ENCODE measurements around the gene CEP135. TPM values are rescaled to one million over a fixed set of nuclear protein-coding genes. Genes with fewer than 3 reads are reported as not detected.

The CEP135 gene
- total RNA-seq, 1 experiment from 2014 or later = 10.9 TPM

GRCh38 chr4:56042225-56042624 lies 93.5 kb downstream of the CEP135 start:
- Histone ChIP-seq H3K4me2 (ENCODE audit: low read length) (no peak overlapping the region), H3K36me3 (ENCODE audit: control insufficient read depth in 1 of 2, insufficient read depth in 2 of 2, low read length in 2 of 2) (no peaks in the 10 kb centered on the region), H3K4me1 (ENCODE audit: control insufficient read depth in 1 of 2, insufficient read depth in 2 of 2, low read length in 2 of 2) (no peaks in the 10 kb centered on the region; a peak in 1 of 4 replicates), H3K79me2 (ENCODE audit: insufficient read depth, low read length) (no peaks in the 10 kb centered on the region), H3K9me3 (ENCODE audit: control insufficient read depth in 1 of 2, insufficient read depth in 1 of 2, low read depth in 1 of 2, low read length in 2 of 2) (no peaks in the 10 kb centered on the region), H2AFZ (ENCODE audit: low read depth, low read length, poor library complexity, severe bottlenecking) (no peak overlapping the region), H4K20me1 (ENCODE audit: insufficient read depth) (no peaks in the 10 kb centered on the region), H3K27ac (ENCODE audit: low read depth, low read length) (no peak overlapping the region), H3K27me3 (ENCODE audit: insufficient read depth, low read length) (no peaks in the 10 kb centered on the region; the same call in 1 of the 2 replicates), H3K9me2 (ENCODE audit: insufficient read depth) (no peaks in the 10 kb centered on the region), H3K4me3 (replicated peaks in 1 of 2; ENCODE audit: low read depth in 1 of 2, low read length in 2 of 2) (no peak overlapping the region), H3K9ac (ENCODE audit: low read length) (no peak overlapping the region)
- ChIA-PET RAD21 (ENCODE audit: low non-redundant PET in 1 of 2, low total read pairs in 2 of 2, uncharacterized antibody in 2 of 2, unreplicated experiment in 2 of 2) (no interaction called here), POLR2A (no interaction called here), CTCF (no interaction called here)
- intact Hi-C loops (cut with micrococcal nuclease) = no loop called here
- no peak for DNase-seq (ENCODE audit: low read depth, low spot score)
- no TSS peak for BruUV-seq (replicated peaks)
- no peak for ATAC-seq
- no peak for TF ChIP-seq CBX3 (IDR thresholded peaks at IDR 0.05; ENCODE audit: low read depth)
- no peak for TF ChIP-seq REST (IDR thresholded peaks at IDR 0.05; ENCODE audit: low read depth)

- ATAC-seq = no peak
- BruUV-seq (replicated peaks) = no TSS peak
Observed at GRCh38 chr4:56048383-56048701, 99.6 kb downstream of the CEP135 start.

More at GRCh38 chr4:56048383-56048701, 99.6 kb downstream of the CEP135 start:
- Histone ChIP-seq H3K4me3 (replicated peaks in 1 of 2; ENCODE audit: low read depth in 1 of 2, low read length in 2 of 2) (peak overlapping the region; percentile 67 to 77), H3K9me2 (ENCODE audit: insufficient read depth) (no peaks in the 10 kb centered on the region), H4K20me1 (ENCODE audit: insufficient read depth) (0 out of 2 replicates have a peak, but pooled peaks cover 3% of the 10 kb centered on the region), H3K27me3 (ENCODE audit: insufficient read depth, low read length) (no peaks in the 10 kb centered on the region), H3K4me1 (ENCODE audit: control insufficient read depth in 1 of 2, insufficient read depth in 2 of 2, low read length in 2 of 2) (peaks cover 7 to 16% of the 10 kb centered on the region in 2 experiments; a peak in 3 of 4 replicates), H3K27ac (ENCODE audit: low read depth, low read length) (peak overlapping the region; percentile 88), H3K4me2 (ENCODE audit: low read length) (peak overlapping the region; percentile 97), H3K36me3 (ENCODE audit: control insufficient read depth in 1 of 2, insufficient read depth in 2 of 2, low read length in 2 of 2) (no peaks in the 10 kb centered on the region), H3K9ac (ENCODE audit: low read length) (peak overlapping the region; percentile 74), H3K79me2 (ENCODE audit: insufficient read depth, low read length) (peaks cover 23% of the 10 kb centered on the region), H3K9me3 (ENCODE audit: control insufficient read depth in 1 of 2, insufficient read depth in 1 of 2, low read depth in 1 of 2, low read length in 2 of 2) (no peaks in the 10 kb centered on the region), H2AFZ (ENCODE audit: low read depth, low read length, poor library complexity, severe bottlenecking) (peak overlapping the region; percentile 94)
- intact Hi-C loops (cut with micrococcal nuclease) = loop anchor here (2.0 kb wide), 1 partner anchor 100 kb away; the partner anchor contains the start of gene CEP135
- DNase-seq (ENCODE audit: low read depth, low spot score) = peak; percentile 24
- ChIA-PET POLR2A (no interaction called here), CTCF (interaction anchor here (1.4 kb wide), 1 partner anchor 100 kb away, joined by 4 read pairs; no protein-coding TSS in a partner anchor), RAD21 (ENCODE audit: low non-redundant PET in 1 of 2, low total read pairs in 2 of 2, uncharacterized antibody in 2 of 2, unreplicated experiment in 2 of 2) (no interaction called here)
- TF ChIP-seq MAX (IDR thresholded peaks at IDR 0.05) = no peak
- no peak for TF ChIP-seq POLR2AphosphoS5 (IDR thresholded peaks at IDR 0.05; ENCODE audit: low read depth, low read length)
- TF ChIP-seq SP1 (IDR thresholded peaks at IDR 0.05; ENCODE audit: low read depth) = 0 out of 2 replicates have a peak, but pooled peaks have one; percentile 5
- TF ChIP-seq ZNF274 (IDR thresholded peaks at IDR 0.05; ENCODE audit: low read depth, low read length) = no peak
- TF ChIP-seq ZBTB33 (IDR thresholded peaks at IDR 0.05; ENCODE audit: extremely low read depth, insufficient replicate concordance, low read length) = no peak
- no peak for TF ChIP-seq YY1 (IDR thresholded peaks at IDR 0.05; ENCODE audit: extremely low read depth, insufficient replicate concordance, low read depth, low read length)
